H1 (cell line): ENCODE data around the gene LCLAT1. TPM values are rescaled to one million over a fixed set of nuclear protein-coding genes. Genes with fewer than 3 reads are reported as not detected.

Experiments used
- CTBP2 ChIP-seq: IDR thresholded peaks from 2 replicates; pipeline ENCODE4 v1.7.0; 2011; ENCODE audit warnings: borderline replicate concordance, mild to moderate bottlenecking, moderate library complexity, mixed read lengths, low read length; ENCODE audit not compliant: insufficient read depth, insufficient read length
- GTF2F1 ChIP-seq: IDR thresholded peaks from 2 replicates; pipeline ENCODE4 v1.6.1; 2012; ENCODE audit warnings: low read depth, low read length, improper control_type of control experiment, borderline replicate concordance
- HDAC6 ChIP-seq: IDR thresholded peaks from one replicate; pipeline ENCODE4 v1.7.1; 2012; ENCODE audit warnings: low read depth, mild to moderate bottlenecking, inconsistent platforms, low read length, moderate library complexity
- JUND ChIP-seq: IDR thresholded peaks from 2 replicates; pipeline ENCODE4 v1.6.1; 2011; ENCODE audit warnings: mild to moderate bottlenecking, improper control_type of control experiment, low read length
- KDM5A ChIP-seq: fragments of 200-600 bp; IDR thresholded peaks from 2 replicates; pipeline ENCODE4 v1.7.1; 2012; ENCODE audit warnings: mild to moderate bottlenecking, low read length, inconsistent platforms, mixed read lengths
- MAFK ChIP-seq: IDR thresholded peaks from 2 replicates; pipeline ENCODE4 v1.6.1; 2012; ENCODE audit warnings: low read depth, mild to moderate bottlenecking, improper control_type of control experiment, low read length
- MAX ChIP-seq: IDR thresholded peaks from 2 replicates; pipeline ENCODE4 v1.6.1; 2012; ENCODE audit warnings: inconsistent platforms
- POLR2A ChIP-seq, 2 experiments: IDR thresholded peaks; 1 replicate in 1 of 2; 2 replicates in 1 of 2; pipeline ENCODE4 v1.6.1; 2011; ENCODE audit warnings: low read depth in 2 of 2, low read length in 2 of 2, mild to moderate bottlenecking in 2 of 2; ENCODE audit errors: control extremely low read depth in 1 of 2
- POLR2AphosphoS5 ChIP-seq: IDR thresholded peaks from 2 replicates; pipeline ENCODE4 v1.6.1; 2011; ENCODE audit warnings: low read depth, low read length
- RAD21 ChIP-seq, 2 experiments: IDR thresholded peaks in 1 of 2; conservative IDR thresholded peaks in 1 of 2; 2 replicates each; pipeline ENCODE4 v1.6.1; 2011; ENCODE audit warnings: low read depth in 2 of 2, low read length in 2 of 2, improper control_type of control experiment in 1 of 2, inconsistent platforms in 1 of 2, mild to moderate bottlenecking in 1 of 2, moderate library complexity in 1 of 2
- SIRT6 ChIP-seq: IDR thresholded peaks from one replicate; pipeline ENCODE4 v1.7.1; 2012; ENCODE audit warnings: low read length, inconsistent platforms
- SP2 ChIP-seq: IDR thresholded peaks from 2 replicates; pipeline ENCODE4 v1.6.1; 2012; ENCODE audit warnings: mild to moderate bottlenecking, low read length, inconsistent platforms
- SP4 ChIP-seq: IDR thresholded peaks from 2 replicates; pipeline ENCODE4 v1.6.1; 2012; ENCODE audit warnings: low read length, inconsistent platforms
- SUZ12 ChIP-seq: fragments of 200-600 bp; sonication (generic); IDR thresholded peaks from 2 replicates; pipeline ENCODE4 v1.6.1; 2012; ENCODE audit warnings: mild to moderate bottlenecking, inconsistent platforms, low read length, moderate library complexity, mixed read lengths
- TAF7 ChIP-seq: optimal IDR thresholded peaks from 2 replicates; pipeline ENCODE3; 2011; ENCODE audit warnings: low read depth, mild to moderate bottlenecking, inconsistent platforms, low read length, moderate library complexity, borderline replicate concordance
- TCF12 ChIP-seq: IDR thresholded peaks from 2 replicates; pipeline ENCODE4 v1.6.1; 2011; ENCODE audit warnings: low read depth, mild to moderate bottlenecking, low read length
- USF2 ChIP-seq: IDR thresholded peaks from 2 replicates; pipeline ENCODE4 v1.6.1; 2011; ENCODE audit warnings: low read length, improper control_type of control experiment
- polyA plus RNA-seq, 7 experiments: library from polyadenylated mRNA; depleted of rRNA in 3 of 7; stranded (reverse) in 5 of 7; unstranded in 2 of 7; fragments of >200 nt in 5 of 7; fragments of 200-250 nt in 2 of 7; gene quantifications; 1 replicate in 5 of 7; 2 replicates in 1 of 7; 4 replicates in 1 of 7; pipeline versions ENCODE4 v1.2.1 to v1.2.3, GENCODE V29; 2011 to 2013; ENCODE audit warnings: missing spikeins in 2 of 7, mixed read lengths in 2 of 7
- total RNA-seq: library from RNA; stranded (reverse); fragmentation: NEBNext Ultra II Directional; extraction: Animal tissue kit (Norgen Biotek cat#: 25700); gene quantifications from 2 replicates; pipeline ENCODE4 v1.2.1, GENCODE V29; 2021
- TF ChIP-seq, protein P1 (sequence below), 3 experiments: IDR thresholded peaks; 1 replicate in 2 of 3; 2 replicates in 1 of 3; pipeline versions ENCODE4 v1.5.1 to v1.6.1; 2011; ENCODE audit warnings: low read length in 3 of 3, mild to moderate bottlenecking in 3 of 3, inconsistent platforms in 2 of 3, low read depth in 1 of 3, moderate library complexity in 1 of 3; ENCODE audit not compliant: insufficient read depth in 1 of 3; ENCODE audit errors: control extremely low read depth in 1 of 3
- TF ChIP-seq, protein P2 (sequence below): IDR thresholded peaks from 2 replicates; pipeline ENCODE4 v1.6.1; 2012; ENCODE audit warnings: inconsistent platforms

The LCLAT1 gene
- total and polyA plus RNA-seq, 2 of the 8 experiments (the other 6 are each of a cell fraction or from before 2014, with no cell fraction given) = 7.6 to 22.0 TPM

GRCh38 chr2:30447149-30448045, at the start of gene LCLAT1 (continued):
- TF ChIP-seq, protein P1, sequence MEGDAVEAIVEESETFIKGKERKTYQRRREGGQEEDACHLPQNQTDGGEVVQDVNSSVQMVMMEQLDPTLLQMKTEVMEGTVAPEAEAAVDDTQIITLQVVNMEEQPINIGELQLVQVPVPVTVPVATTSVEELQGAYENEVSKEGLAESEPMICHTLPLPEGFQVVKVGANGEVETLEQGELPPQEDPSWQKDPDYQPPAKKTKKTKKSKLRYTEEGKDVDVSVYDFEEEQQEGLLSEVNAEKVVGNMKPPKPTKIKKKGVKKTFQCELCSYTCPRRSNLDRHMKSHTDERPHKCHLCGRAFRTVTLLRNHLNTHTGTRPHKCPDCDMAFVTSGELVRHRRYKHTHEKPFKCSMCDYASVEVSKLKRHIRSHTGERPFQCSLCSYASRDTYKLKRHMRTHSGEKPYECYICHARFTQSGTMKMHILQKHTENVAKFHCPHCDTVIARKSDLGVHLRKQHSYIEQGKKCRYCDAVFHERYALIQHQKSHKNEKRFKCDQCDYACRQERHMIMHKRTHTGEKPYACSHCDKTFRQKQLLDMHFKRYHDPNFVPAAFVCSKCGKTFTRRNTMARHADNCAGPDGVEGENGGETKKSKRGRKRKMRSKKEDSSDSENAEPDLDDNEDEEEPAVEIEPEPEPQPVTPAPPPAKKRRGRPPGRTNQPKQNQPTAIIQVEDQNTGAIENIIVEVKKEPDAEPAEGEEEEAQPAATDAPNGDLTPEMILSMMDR (IDR thresholded peaks at IDR 0.05; ENCODE audit: control extremely low read depth in 1 of 3, insufficient read depth in 1 of 3, low read depth in 1 of 3, low read length in 3 of 3) = peak in 2 of 3 experiments; percentile 13 to 15; a peak in 2 of 4 replicates
- TF ChIP-seq, protein P2, sequence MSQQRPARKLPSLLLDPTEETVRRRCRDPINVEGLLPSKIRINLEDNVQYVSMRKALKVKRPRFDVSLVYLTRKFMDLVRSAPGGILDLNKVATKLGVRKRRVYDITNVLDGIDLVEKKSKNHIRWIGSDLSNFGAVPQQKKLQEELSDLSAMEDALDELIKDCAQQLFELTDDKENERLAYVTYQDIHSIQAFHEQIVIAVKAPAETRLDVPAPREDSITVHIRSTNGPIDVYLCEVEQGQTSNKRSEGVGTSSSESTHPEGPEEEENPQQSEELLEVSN = peak; percentile 97
- TF ChIP-seq SUZ12 (no peak), CTBP2 (no peak), SP4 (no peak), MAX (peak; percentile 99), POLR2A (IDR thresholded peaks at IDR 0.05; ENCODE audit: control extremely low read depth in 1 of 2, low read depth in 2 of 2, low read length in 2 of 2) (peak in 1 of 2 experiments; percentile 69; a peak in 2 of 3 replicates), TCF12 (no peak), TAF7 (peak; percentile 59), HDAC6 (no peak), SP2 (no peak), RAD21 (IDR thresholded peaks at IDR 0.05 in 1 of 2, conservative IDR thresholded peaks at IDR 0.05 in 1 of 2; ENCODE audit: low read depth in 2 of 2, low read length in 2 of 2) (peak in 1 of 2 experiments; percentile 3; a peak in 1 of 4 replicates), KDM5A (0 out of 2 replicates have a peak, but pooled peaks have one; percentile 45), USF2 (no peak), SIRT6 (no peak), JUND (no peak), POLR2AphosphoS5 (peak; percentile 73), GTF2F1 (no peak), MAFK (no peak)
